WTC11 (cell line): Measurements from ENCODE around the gene DPP4.

Source experiments
- CREM ChIP-seq: sonication (generic); formaldehyde crosslinking; IDR thresholded peaks from 2 replicates; pipeline ENCODE4 v1.8.1; 2022; ENCODE audit warnings: mild to moderate bottlenecking, missing genetic modification reagents, moderate library complexity
- TF ChIP-seq, protein P1 (sequence below): sonication (generic); formaldehyde crosslinking; IDR thresholded peaks from 2 replicates; pipeline ENCODE4 v1.8.0; 2023; ENCODE audit warnings: missing genetic modification reagents, mild to moderate bottlenecking, borderline replicate concordance

- TF ChIP-seq, protein P1, sequence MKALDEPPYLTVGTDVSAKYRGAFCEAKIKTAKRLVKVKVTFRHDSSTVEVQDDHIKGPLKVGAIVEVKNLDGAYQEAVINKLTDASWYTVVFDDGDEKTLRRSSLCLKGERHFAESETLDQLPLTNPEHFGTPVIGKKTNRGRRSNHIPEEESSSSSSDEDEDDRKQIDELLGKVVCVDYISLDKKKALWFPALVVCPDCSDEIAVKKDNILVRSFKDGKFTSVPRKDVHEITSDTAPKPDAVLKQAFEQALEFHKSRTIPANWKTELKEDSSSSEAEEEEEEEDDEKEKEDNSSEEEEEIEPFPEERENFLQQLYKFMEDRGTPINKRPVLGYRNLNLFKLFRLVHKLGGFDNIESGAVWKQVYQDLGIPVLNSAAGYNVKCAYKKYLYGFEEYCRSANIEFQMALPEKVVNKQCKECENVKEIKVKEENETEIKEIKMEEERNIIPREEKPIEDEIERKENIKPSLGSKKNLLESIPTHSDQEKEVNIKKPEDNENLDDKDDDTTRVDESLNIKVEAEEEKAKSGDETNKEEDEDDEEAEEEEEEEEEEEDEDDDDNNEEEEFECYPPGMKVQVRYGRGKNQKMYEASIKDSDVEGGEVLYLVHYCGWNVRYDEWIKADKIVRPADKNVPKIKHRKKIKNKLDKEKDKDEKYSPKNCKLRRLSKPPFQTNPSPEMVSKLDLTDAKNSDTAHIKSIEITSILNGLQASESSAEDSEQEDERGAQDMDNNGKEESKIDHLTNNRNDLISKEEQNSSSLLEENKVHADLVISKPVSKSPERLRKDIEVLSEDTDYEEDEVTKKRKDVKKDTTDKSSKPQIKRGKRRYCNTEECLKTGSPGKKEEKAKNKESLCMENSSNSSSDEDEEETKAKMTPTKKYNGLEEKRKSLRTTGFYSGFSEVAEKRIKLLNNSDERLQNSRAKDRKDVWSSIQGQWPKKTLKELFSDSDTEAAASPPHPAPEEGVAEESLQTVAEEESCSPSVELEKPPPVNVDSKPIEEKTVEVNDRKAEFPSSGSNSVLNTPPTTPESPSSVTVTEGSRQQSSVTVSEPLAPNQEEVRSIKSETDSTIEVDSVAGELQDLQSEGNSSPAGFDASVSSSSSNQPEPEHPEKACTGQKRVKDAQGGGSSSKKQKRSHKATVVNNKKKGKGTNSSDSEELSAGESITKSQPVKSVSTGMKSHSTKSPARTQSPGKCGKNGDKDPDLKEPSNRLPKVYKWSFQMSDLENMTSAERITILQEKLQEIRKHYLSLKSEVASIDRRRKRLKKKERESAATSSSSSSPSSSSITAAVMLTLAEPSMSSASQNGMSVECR, result no peak
- TF ChIP-seq CREM (CRISPR knock-in tag), result no peak
Measured at GRCh38 chr2:162060532-162060931, 13.5 kb downstream of the DPP4 start.
